Hepatocyte (in vitro differentiated cells): ENCODE data around the gene B4GALT2. TPM values are rescaled to one million over a fixed set of nuclear protein-coding genes. Genes with fewer than 3 reads are reported as not detected.

Experiments
- DNase-seq: peaks from one replicate; pipeline ENCODE4 v3.0.0-alpha.2; 2016; ENCODE audit warnings: low spot score
- H2AFZ ChIP-seq: fragments of 200-600 bp; sonication (generic); 2 replicates; pipeline ENCODE4 v1.6.0; 2016; ENCODE audit warnings: antibody characterized with exemption, mild to moderate bottlenecking
- H3K27ac ChIP-seq: fragments of 200-600 bp; sonication (generic); 2 replicates; pipeline ENCODE4 v1.5.1; 2016; ENCODE audit warnings: mild to moderate bottlenecking
- H3K27me3 ChIP-seq: fragments of 200-600 bp; sonication (generic); 2 replicates; pipeline ENCODE4 v1.6.1; 2016
- H3K36me3 ChIP-seq: fragments of 200-600 bp; sonication (generic); replicated peaks from 2 replicates; pipeline ENCODE4 v1.5.1; 2016; ENCODE audit warnings: low read depth; ENCODE audit not compliant: insufficient read depth
- H3K4me1 ChIP-seq: fragments of 200-600 bp; sonication (generic); 2 replicates; pipeline ENCODE4 v1.5.1; 2016; ENCODE audit warnings: mild to moderate bottlenecking, moderate library complexity; ENCODE audit not compliant: insufficient read depth
- H3K4me2 ChIP-seq: fragments of 200-600 bp; sonication (generic); 2 replicates; pipeline ENCODE4 v1.6.0; 2016
- H3K4me3 ChIP-seq: fragments of 200-600 bp; sonication (generic); 2 replicates; pipeline ENCODE4 v1.5.1; 2016; ENCODE audit warnings: mild to moderate bottlenecking
- H3K79me2 ChIP-seq: fragments of 200-600 bp; sonication (generic); 2 replicates; pipeline ENCODE4 v1.6.0; 2017; ENCODE audit warnings: mild to moderate bottlenecking
- H3K9me2 ChIP-seq: fragments of 200-600 bp; sonication (generic); replicated peaks from 2 replicates; pipeline ENCODE4 v1.6.0; 2017; ENCODE audit warnings: mild to moderate bottlenecking; ENCODE audit not compliant: insufficient read depth
- H3K9me3 ChIP-seq: fragments of 200-600 bp; sonication (generic); 2 replicates; pipeline ENCODE4 v1.5.1; 2016; ENCODE audit warnings: low read depth, mild to moderate bottlenecking
- H4K20me1 ChIP-seq: fragments of 200-600 bp; sonication (generic); 2 replicates; pipeline ENCODE4 v1.6.0; 2016; ENCODE audit warnings: mild to moderate bottlenecking; ENCODE audit not compliant: insufficient read depth, poor library complexity, severe bottlenecking
- CTCF ChIP-seq: fragments of 200-600 bp; sonication (generic); IDR thresholded peaks from 2 replicates; pipeline ENCODE4 v1.5.1; 2016; ENCODE audit warnings: antibody characterized with exemption, mild to moderate bottlenecking; ENCODE audit not compliant: poor library complexity
- EZH2 ChIP-seq: fragments of 200-600 bp; sonication (generic); IDR thresholded peaks from 2 replicates; pipeline ENCODE4 v1.6.1; 2016; ENCODE audit warnings: antibody characterized with exemption, mild to moderate bottlenecking, borderline replicate concordance
- EZH2phosphoT487 ChIP-seq: fragments of 200-600 bp; sonication (generic); IDR thresholded peaks from one replicate; pipeline ENCODE4 v1.6.1; 2018; ENCODE audit warnings: antibody characterized with exemption, mild to moderate bottlenecking, low read depth, moderate library complexity; ENCODE audit not compliant: unreplicated experiment, severe bottlenecking
- WGBS: methylation state at CpG from one replicate; pipeline ENCODE4 v1.1.6; 2016; ENCODE audit warnings: low lambda C conversion rate; ENCODE audit errors: missing lambda C conversion rate; 5-methylcytosine and 5-hydroxymethylcytosine counted together
- polyA plus RNA-seq: library from polyadenylated mRNA; unstranded; fragments of >200 nt; fragmentation: Nextera tagmentation; extraction: Ambion mirVana; gene quantifications from 2 replicates; pipeline ENCODE4 v1.2.1, GENCODE V29; 2016
- total RNA-seq: library from RNA; depleted of rRNA; stranded (reverse); fragments of >200 nt; gene quantifications from 2 replicates; pipeline ENCODE4 v1.2.3, GENCODE V29; 2014

Gene B4GALT2
- total and polyA plus RNA-seq, 2 experiments from 2014 or later = 48.2 to 68.8 TPM

- H4K20me1 ChIP-seq = no peaks in the 10 kb centered on the region
- no peaks in the 10 kb centered on the region for H3K9me2 ChIP-seq
- no peak overlapping the region for H2AFZ ChIP-seq
- no peak for DNase-seq
- H3K9me3 ChIP-seq = no peaks in the 10 kb centered on the region
- 92% methylated on average over 13 of the region's 13 CpGs for WGBS
- no peak overlapping the region for H3K4me3 ChIP-seq
- H3K4me1 ChIP-seq = peaks cover 25% of the 10 kb centered on the region
- H3K79me2 ChIP-seq = no peaks in the 10 kb centered on the region
- TF ChIP-seq CTCF = no peak
- no peak for TF ChIP-seq EZH2
- no peak for TF ChIP-seq EZH2phosphoT487
- H3K27me3 ChIP-seq = peaks cover 14% of the 10 kb centered on the region
- H3K4me2 ChIP-seq = no peak overlapping the region
- H3K36me3 ChIP-seq = no peaks in the 10 kb centered on the region
- no peak overlapping the region for H3K27ac ChIP-seq
Observed at GRCh38 chr1:43931711-43932660, 47.0 kb upstream of the B4GALT2 start.

- no peaks in the 10 kb centered on the region for H3K9me2 ChIP-seq
- H2AFZ ChIP-seq = peak overlapping the region; percentile 77
- H3K9me3 ChIP-seq = no peaks in the 10 kb centered on the region
- no peaks in the 10 kb centered on the region for H4K20me1 ChIP-seq
- no peak for DNase-seq
- no peak for TF ChIP-seq EZH2phosphoT487
- TF ChIP-seq CTCF = no peak
- TF ChIP-seq EZH2 = no peak
- H3K4me1 ChIP-seq = peaks cover 25% of the 10 kb centered on the region
- H3K27ac ChIP-seq = no peak overlapping the region
- peak overlapping the region; percentile 93 for H3K4me2 ChIP-seq
- H3K4me3 ChIP-seq = peak overlapping the region; percentile 54
- no peaks in the 10 kb centered on the region for H3K79me2 ChIP-seq
- H3K27me3 ChIP-seq = peaks cover 14% of the 10 kb centered on the region
- 36% methylated on average over 7 of the region's 8 CpGs for WGBS
- H3K36me3 ChIP-seq = no peaks in the 10 kb centered on the region
Observed at GRCh38 chr1:43932786-43933385, 46.1 kb upstream of the B4GALT2 start.

GRCh38 chr1:43933386-43934100 is 45.5 kb upstream of the B4GALT2 start, which contains the start of gene ARTN:
Gene ARTN (plus strand): TSS chr1:43933801. CDS start chr1:43935657, 1,856 bp downstream.
- H3K9me3 ChIP-seq = no peaks in the 10 kb centered on the region
- no peaks in the 10 kb centered on the region for H3K36me3 ChIP-seq
- TF ChIP-seq CTCF (no peak), EZH2phosphoT487 (no peak), EZH2 (no peak)
- H3K79me2 ChIP-seq = no peaks in the 10 kb centered on the region
- no peaks in the 10 kb centered on the region for H3K9me2 ChIP-seq
- H3K4me2 ChIP-seq = peak within 1 kb of the TSS; percentile 93
- DNase-seq = peak; percentile 58
- peak within 1 kb of the TSS; percentile 77 for H2AFZ ChIP-seq
- H3K4me3 ChIP-seq = peak within 1 kb of the TSS; percentile 54
- 5% methylated on average over 18 of the region's 42 CpGs for WGBS
- no peaks in the 10 kb centered on the region for H4K20me1 ChIP-seq
- H3K4me1 ChIP-seq = peaks cover 25% of the 10 kb centered on the region
- H3K27ac ChIP-seq = no peak within 1 kb of the TSS
- H3K27me3 ChIP-seq = peaks cover 14% of the 10 kb centered on the region
